Left lung (tissue), 14 donors: ENCODE results near the gene CASP8. TPM values are rescaled to one million over a fixed set of nuclear protein-coding genes. Genes with fewer than 3 reads are reported as not detected.
A peak's percentile ranks its signal among the peaks of the same experiment; 100 is the strongest.

ENCODE experiments used
- ATAC-seq: fragments of 200-7000 bp; cut with Tn5 transposase; one replicate; pipeline ENCODE4 v1.9.1; 2020; ENCODE audit warnings: moderate library complexity
- DNase-seq, 4 donors: peaks; one replicate each; pipeline ENCODE4 v3.0.0-alpha.2; 2013 to 2020
- H3K27ac ChIP-seq, 2 donors: fragments of 200-600 bp; sonication (generic) in 1 of 2; one replicate each; pipeline versions ENCODE4 v1.5.0 to v1.8.0; 2020 to 2021
- H3K27me3 ChIP-seq, 2 donors: fragments of 200-600 bp; sonication (generic) in 1 of 2; one replicate each; pipeline versions ENCODE4 v1.5.0 to v1.8.0; 2020 to 2021
- H3K36me3 ChIP-seq, 2 donors: fragments of 200-600 bp; sonication (generic) in 1 of 2; one replicate each; pipeline versions ENCODE4 v1.5.0 to v1.8.0; 2020 to 2021
- H3K4me1 ChIP-seq, 2 donors: fragments of 200-600 bp; one replicate each; pipeline ENCODE4 v1.8.0; 2021
- H3K4me3 ChIP-seq, 2 donors: fragments of 200-600 bp; sonication (generic) in 1 of 2; one replicate each; pipeline versions ENCODE4 v1.5.0 to v1.8.0; 2020 to 2021; ENCODE audit warnings: mild to moderate bottlenecking in 1 of 2
- H3K9me3 ChIP-seq, 2 donors: fragments of 200-600 bp; sonication (generic) in 1 of 2; one replicate each; pipeline versions ENCODE4 v1.5.0 to v1.8.0; 2020 to 2021
- intact Hi-C, 2 donors: fragments of 100-400 bp; cut with DNase I; formaldehyde crosslinking; loops; one replicate each; pipeline versions ENCODE4 v1.11.2 to v1.14.2; 2022
- long read RNA-seq, 12 donors: library from polyadenylated mRNA in 2 of 12; unstranded in 2 of 12; transcript quantifications; one replicate each; pipeline ENCODE4 v2.0.0 and lab custom pipeline, GENCODE V29; 2019 to 2026
- polyA plus RNA-seq, 6 donors: library from polyadenylated mRNA; unstranded; fragments of 120-200 nt; gene quantifications; one replicate each; pipeline ENCODE4 v1.2.1, GENCODE V29; 2013; ENCODE audit not compliant: insufficient read length in 6 of 6
- total RNA-seq, 2 donors: library from RNA; stranded (reverse); fragmentation: NEBNext Ultra II Directional; extraction: Animal tissue kit (Norgen Biotek cat#: 25700); gene quantifications; one replicate each; pipeline ENCODE4 v1.2.1, GENCODE V29; 2021
- TF ChIP-seq, protein P1 (sequence below), 2 donors: fragments of 200-600 bp; sonication (generic) in 1 of 2; IDR thresholded peaks; one replicate each; pipeline versions ENCODE4 v1.5.0 to v1.8.0; 2021; ENCODE audit warnings: antibody characterized with exemption in 2 of 2
- donor health status: DM: no; HTN: yes; CAD: no.
- donor health status: DM: no; HTN: no; CAD: no.

Gene CASP8
- total RNA-seq: 10 to 100 TPM; 26.3 to 40.4 TPM
- 10 to 100 TPM; 19.2 to 25.0 (median 21.5) TPM for polyA plus RNA-seq
- long read RNA-seq, donor 1: 0 reads
- long read RNA-seq, donor 2: 0 reads
- long read RNA-seq, donor 3: 0 reads
- long read RNA-seq, donor 4, partial matches to known transcripts: 0 of 12 reads
- long read RNA-seq, donor 4, other reads (novel, unspliced or antisense): 9 of 12 reads
- long read RNA-seq, donor 5, partial matches to known transcripts: 5 of 5 reads
- long read RNA-seq, donor 5, other reads (novel, unspliced or antisense): 0 of 5 reads
- long read RNA-seq, donor 6, partial matches to known transcripts: 0 of 2 reads
- long read RNA-seq, donor 6, other reads (novel, unspliced or antisense): 0 of 2 reads
- long read RNA-seq, donor 7: 0 reads
- long read RNA-seq, donor 8: 0 reads
- long read RNA-seq, donor 9: 0 reads
- long read RNA-seq, donor 10, partial matches to known transcripts: 0 of 10 reads
- long read RNA-seq, donor 10, other reads (novel, unspliced or antisense): 8 of 10 reads
- long read RNA-seq, donor 11: 0 reads
- long read RNA-seq, donor 12, partial matches to known transcripts: 0 of 1 reads
- long read RNA-seq, donor 12, other reads (novel, unspliced or antisense): 0 of 1 reads

DNA sequence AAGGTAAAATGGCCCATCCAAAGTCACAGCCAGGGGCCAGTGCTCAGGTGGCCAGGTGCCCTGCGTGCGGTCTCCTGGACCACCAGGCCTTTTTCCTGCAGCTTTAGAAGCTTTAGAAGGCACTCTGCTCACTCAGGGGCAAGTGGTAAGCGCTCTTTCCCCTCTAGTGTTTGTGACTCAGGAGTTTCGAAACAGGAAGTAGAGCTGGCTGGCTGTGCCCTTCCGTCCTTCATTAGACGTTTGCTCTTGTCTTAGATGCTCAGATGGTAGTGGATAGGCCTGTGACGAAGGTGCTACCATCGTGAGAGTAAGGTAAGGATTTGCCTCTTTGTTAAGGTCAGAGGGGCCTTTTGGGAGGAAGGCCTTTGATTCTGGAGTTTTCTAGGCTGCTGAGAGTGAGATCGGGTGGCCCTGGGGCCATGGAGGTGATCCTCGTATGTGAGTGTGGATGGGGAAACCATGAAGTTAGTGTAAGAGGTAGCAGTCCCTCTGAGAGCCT, at the start of gene CASP8:
Gene CASP8 (plus strand): TSS at position 235 of the 499 bp plus-strand sequence. CDS start 5,951 bp downstream, outside the sequence.
- intact Hi-C loops: no loop called here
- Histone ChIP-seq H3K27ac (peak within 1 kb of the TSS; percentile 95 to 99), H3K27me3 (no peaks in the 10 kb centered on the region), H3K4me3 (peak within 1 kb of the TSS in 1 of 2 donors; percentile 60), H3K36me3 (no peaks in the 10 kb centered on the region), H3K4me1 (peaks cover 18 to 73% of the 10 kb centered on the region in 2 donors), H3K9me3 (no peaks in the 10 kb centered on the region)
- DNase-seq (peak in 1 of 4 donors; percentile 59), ATAC-seq (peak; percentile 41)
- TF ChIP-seq, protein P1, sequence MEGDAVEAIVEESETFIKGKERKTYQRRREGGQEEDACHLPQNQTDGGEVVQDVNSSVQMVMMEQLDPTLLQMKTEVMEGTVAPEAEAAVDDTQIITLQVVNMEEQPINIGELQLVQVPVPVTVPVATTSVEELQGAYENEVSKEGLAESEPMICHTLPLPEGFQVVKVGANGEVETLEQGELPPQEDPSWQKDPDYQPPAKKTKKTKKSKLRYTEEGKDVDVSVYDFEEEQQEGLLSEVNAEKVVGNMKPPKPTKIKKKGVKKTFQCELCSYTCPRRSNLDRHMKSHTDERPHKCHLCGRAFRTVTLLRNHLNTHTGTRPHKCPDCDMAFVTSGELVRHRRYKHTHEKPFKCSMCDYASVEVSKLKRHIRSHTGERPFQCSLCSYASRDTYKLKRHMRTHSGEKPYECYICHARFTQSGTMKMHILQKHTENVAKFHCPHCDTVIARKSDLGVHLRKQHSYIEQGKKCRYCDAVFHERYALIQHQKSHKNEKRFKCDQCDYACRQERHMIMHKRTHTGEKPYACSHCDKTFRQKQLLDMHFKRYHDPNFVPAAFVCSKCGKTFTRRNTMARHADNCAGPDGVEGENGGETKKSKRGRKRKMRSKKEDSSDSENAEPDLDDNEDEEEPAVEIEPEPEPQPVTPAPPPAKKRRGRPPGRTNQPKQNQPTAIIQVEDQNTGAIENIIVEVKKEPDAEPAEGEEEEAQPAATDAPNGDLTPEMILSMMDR (IDR thresholded peaks at IDR 0.05): no peak

DNA sequence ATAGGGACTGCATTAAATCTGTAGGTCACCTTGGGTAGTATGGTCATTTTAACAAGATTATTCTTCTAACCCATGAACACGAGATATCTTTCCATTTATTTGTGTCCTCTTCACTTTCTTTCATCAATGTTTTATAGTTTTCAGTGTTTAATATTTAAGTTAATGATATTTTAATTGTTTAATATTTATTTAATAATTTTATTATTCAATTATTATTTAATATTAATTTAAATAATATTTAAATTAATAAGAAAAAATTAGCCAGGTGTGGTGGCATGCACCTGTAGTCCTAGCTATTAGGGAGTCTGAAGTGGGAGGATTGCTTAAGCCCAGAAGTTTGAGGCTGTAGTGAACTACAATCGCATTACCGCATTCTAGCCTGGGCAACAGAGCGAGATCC, 44.4 kb upstream of the CASP8 start:
- intact Hi-C loops: no loop called here
- DNase-seq: no peak
- no peaks in the 10 kb centered on the region for H3K9me3 ChIP-seq
- no peak for ATAC-seq
- H3K36me3 ChIP-seq: peaks cover 0 to 33% of the 10 kb centered on the region in 2 donors
- TF ChIP-seq, protein P1 (IDR thresholded peaks at IDR 0.05): no peak
- H3K4me3 ChIP-seq: no peak overlapping the region
- no peaks in the 10 kb centered on the region for H3K27me3 ChIP-seq
- H3K4me1 ChIP-seq: peaks cover 5 to 26% of the 10 kb centered on the region in 2 donors
- H3K27ac ChIP-seq: no peak overlapping the region

DNA sequence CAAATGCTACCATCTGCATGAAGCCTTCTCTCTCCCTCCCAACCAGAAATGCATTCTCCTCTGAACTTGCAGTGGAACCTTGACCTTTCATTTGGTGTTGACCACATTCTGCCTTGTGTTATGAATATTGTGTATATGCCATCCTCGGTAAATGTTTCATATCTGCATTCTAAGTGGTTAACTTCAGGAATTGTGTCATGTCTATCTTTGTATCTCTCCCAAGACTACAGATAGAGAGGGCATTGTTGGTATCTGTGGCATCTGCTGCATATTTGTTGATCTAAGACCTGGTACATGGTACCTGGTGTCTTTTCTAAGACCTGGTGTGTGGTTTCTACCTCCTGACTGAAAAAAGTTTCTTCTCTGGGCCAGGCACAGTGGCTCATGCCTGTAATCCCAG, 43.4 kb upstream of the CASP8 start:
- no peaks in the 10 kb centered on the region for H3K27me3 ChIP-seq
- TF ChIP-seq, protein P1 (IDR thresholded peaks at IDR 0.05): no peak
- no peaks in the 10 kb centered on the region for H3K9me3 ChIP-seq
- no peak overlapping the region for H3K27ac ChIP-seq
- intact Hi-C loops: no loop called here
- H3K4me1 ChIP-seq: peaks cover 5 to 27% of the 10 kb centered on the region in 2 donors
- ATAC-seq (no peak), DNase-seq (no peak)
- H3K36me3 ChIP-seq: peaks cover 0 to 33% of the 10 kb centered on the region in 2 donors
- no peak overlapping the region for H3K4me3 ChIP-seq

DNA sequence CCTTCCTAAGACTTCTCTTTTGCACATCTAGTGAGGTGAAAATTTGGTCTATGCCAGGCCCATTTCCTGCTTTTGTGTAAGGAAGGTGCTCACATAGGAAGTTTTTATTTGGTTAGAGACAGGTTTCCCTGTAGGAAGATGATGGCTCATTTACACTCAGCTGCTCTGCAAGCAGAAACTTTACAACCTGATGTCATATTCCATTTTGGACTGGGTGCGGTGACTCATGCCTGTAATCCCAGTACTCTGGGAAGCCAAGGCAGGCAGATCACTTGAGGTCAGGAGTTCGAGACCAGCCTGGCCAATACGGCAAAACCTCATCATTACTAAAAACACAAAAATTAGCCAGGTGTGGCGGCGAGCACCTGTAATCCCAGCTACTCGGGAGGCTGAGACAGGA, 41.6 kb upstream of the CASP8 start:
- Histone ChIP-seq H3K4me1 (peaks cover 5 to 25% of the 10 kb centered on the region in 2 donors), H3K9me3 (no peaks in the 10 kb centered on the region), H3K4me3 (no peak overlapping the region), H3K36me3 (peaks cover 0 to 33% of the 10 kb centered on the region in 2 donors), H3K27ac (peak overlapping the region in 1 of 2 donors; percentile 68), H3K27me3 (no peaks in the 10 kb centered on the region)
- DNase-seq: no peak
- no peak for ATAC-seq
- intact Hi-C loops: no loop called here
- TF ChIP-seq, protein P1 (IDR thresholded peaks at IDR 0.05): no peak
